ENCODE data around the gene REXO5.
"Not testable (repeated sequence)": the region's sequence is repeated elsewhere in the genome, so short reads cannot be mapped to it uniquely, and the experiment has no call there.

REXO5 gene

GRCh38 chr16:20806168-20807050 lies at the start of gene REXO5, which contains the start of gene ERI2:
Gene REXO5 (plus strand): TSS chr16:20806527. CDS start chr16:20806954, 427 bp downstream.
Gene ERI2 (minus strand): TSS chr16:20806472. CDS start chr16:20806430, 42 bp downstream.
- peak; percentile 66 for DNase-seq

DNA sequence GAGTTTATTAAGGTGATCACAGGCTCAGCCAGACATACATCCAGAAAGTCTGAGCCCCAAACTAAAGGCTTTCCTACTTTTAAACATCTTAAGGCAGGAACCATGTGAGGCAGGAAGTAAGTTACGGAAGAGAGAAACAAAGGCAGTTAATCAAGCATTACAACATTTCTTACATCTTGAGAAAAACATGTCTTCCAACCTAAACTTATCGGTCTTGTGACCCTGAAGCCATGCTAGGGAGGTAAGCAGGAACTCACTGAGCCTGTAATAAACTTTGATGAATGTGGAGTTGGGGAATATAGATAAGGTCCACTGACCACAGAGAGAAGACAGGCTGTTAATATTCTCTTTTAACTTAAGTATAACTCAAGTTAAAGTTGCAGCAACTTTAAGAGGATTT lies 46.0 kb upstream of the REXO5 start:
- DNase-seq = no peak

GRCh38 chr16:20761175-20761574 lies 45.2 kb upstream of the REXO5 start:
- no peak for DNase-seq

DNA sequence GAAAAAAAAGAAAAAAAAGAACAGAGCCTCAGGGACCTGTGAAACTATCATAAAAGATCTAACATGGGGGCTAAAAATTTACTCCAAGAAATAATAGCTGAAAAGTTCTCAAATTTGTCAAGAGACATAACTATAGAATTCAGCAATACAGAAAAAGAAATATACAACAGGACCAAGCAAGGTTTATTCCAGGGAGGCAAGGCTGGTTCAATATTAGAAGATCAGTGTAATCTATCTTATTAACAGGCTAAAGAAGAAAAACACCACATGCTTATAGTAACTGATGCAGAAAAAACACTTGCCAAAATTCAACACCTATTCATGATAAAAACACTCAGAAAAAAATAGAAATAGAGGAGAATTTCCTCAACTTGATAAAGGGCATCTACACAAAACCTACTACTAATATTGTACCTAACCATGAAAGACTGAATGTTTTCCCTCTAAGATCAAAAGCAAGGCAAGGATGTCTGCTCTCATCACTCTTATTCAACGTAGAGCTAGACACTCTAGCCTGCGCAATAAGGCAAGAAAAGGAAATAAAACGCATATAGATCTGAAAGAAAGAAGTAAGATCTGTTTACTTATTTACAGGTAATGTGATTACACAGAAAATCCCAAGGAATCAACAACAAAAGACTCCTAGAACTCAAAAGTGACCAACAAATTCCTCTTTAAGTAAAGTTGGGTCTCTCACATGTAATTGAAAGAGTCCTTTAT lies 43.8 kb upstream of the REXO5 start:
- DNase-seq = no peak

GRCh38 chr16:20763461-20764232 lies 42.7 kb upstream of the REXO5 start, which contains the start of gene ACSM3:
Gene ACSM3 (plus strand): TSS chr16:20764014. CDS start chr16:20770035, 6,021 bp downstream.
- DNase-seq = peak; percentile 57

- DNase-seq = not testable (repeated sequence)
Measured at GRCh38 chr16:20764448-20764847, 41.9 kb upstream of the REXO5 start.

- DNase-seq = no peak
Measured at GRCh38 chr16:20765732-20766131, 40.6 kb upstream of the REXO5 start.

GRCh38 chr16:20766294-20766693 lies 40.0 kb upstream of the REXO5 start:
- DNase-seq = no peak

DNA sequence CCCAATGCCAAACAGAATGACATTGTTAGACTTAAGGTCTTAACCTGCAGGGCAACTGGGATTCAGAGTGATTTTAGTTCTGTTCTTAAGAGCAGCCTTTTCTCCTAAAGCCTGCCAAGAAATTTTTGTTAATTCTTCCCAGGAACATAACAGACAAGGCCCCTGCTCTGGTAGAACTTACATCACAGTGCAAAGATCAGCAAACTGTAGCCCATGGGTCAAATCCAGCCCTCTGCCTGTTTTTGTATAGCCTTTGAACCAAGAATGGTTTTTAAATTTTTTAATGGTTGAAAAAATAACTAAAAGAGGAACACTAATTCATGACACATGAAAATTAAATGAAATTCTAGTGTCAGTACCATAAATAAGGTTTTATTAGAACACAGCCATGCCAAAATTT lies 38.8 kb upstream of the REXO5 start:
- DNase-seq = no peak

- no peak for DNase-seq
Measured at GRCh38 chr16:20768121-20768520, 38.2 kb upstream of the REXO5 start.

- no peak for DNase-seq
Measured at GRCh38 chr16:20768818-20769217, 37.5 kb upstream of the REXO5 start.

DNA sequence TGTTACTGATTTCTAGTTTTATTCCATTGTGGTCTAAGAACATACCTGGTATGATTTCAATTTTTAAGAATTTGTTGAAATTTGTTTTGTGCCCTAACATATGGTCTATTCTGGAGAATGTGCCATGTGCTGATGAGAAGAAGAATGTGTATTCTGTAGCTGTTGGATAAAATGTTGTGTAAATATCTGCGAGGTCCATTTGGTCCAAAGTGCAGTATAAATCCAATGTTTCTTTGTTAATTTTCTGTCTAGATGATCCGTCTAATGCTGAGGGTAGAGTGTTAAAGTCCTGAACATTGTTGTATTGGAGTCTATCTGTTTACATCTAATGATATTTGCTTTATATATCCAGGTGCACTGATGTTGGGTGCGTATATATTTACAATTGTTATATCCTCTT lies 32.6 kb upstream of the REXO5 start:
- no peak for DNase-seq

DNA sequence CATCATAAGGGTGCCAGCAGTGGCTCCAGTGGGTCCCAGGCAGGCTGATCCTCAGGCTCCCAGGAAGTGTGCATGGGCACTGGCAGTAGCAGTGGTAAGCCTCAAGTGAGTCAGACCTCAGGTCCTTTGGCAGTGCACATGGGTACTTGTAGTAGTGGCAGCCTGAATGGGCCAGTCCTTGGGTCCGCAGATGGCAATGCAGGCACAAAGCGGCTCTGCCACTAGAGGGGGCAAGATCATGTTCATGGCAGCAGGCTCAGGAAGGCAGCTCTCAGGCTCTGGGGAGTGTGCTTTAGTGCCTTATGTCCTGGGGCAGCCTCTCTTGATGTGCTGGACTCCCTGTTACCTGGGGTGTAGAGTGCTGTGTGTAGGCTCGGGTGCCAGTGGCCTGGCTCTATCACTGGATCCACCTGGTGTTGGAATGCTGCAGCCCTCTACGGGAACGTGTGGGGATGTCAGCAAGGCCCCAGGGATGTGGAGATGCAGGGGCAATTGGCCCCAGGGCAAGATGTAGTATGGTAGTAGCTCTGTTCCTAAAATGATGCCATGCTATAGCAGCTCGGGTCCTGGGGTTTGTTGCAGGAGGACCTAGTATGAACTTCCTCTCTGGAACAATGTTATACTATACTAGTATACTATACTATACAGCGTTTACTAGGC lies 31.5 kb upstream of the REXO5 start:
- peak; percentile 26 for DNase-seq

DNA sequence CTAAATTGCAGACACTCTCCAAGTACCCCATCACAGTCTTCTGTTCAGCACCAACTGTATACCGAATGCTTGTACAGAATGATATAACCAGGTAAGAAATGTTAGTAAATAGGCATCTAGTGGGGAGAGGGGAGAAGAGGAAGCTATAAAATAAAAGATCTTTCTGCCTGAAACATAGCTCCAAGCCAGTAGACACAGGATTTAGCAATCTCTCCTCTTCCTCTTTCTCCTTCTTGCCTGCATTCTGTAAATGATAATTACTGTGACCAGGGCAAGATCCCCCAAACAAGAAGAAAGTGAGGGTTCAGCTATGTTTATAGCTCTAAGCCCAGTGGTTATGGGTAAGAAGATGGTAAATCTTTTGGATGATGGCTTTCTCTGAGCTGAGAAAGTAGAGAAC lies 24.6 kb upstream of the REXO5 start:
- no peak for DNase-seq

DNA sequence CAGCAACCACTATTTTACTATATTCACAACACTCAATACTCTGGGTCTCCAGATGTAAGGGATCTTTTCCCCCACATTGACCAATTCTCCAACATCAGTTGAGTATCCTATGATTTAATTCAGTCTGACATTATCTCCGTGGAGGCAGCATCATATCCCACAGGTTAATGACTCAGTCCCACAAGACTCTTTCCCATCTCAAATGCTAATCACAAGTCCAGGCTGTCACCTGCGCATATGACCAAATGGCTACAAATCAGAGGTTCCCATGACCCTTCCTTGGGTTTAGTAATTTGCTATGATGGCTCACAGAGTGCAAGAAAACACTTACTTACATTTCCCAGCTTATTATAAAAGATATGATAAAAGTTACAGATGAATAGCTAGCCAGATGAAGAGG lies 23.9 kb upstream of the REXO5 start:
- no peak for DNase-seq

- no peak for DNase-seq
Measured at GRCh38 chr16:20784204-20784603, 22.1 kb upstream of the REXO5 start.

DNA sequence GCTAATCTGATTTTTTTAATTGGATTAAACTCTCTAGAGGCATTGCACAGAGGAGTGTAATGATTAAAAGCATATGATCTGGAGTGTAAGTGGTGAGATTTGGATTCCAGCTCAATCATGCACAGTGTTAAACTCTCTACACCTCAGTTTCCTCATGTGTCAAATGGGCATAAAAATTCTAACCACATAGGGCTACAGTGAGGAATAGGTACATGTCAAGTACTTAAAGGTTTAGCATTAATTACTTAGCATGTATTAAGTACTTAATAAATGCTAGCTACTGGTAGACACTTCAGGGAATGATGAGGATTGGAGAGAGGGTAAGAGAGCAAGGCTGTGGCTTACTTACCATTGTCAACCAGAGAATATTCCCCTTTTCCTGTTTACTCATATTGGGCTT lies 17.2 kb upstream of the REXO5 start:
- DNase-seq = no peak

DNA sequence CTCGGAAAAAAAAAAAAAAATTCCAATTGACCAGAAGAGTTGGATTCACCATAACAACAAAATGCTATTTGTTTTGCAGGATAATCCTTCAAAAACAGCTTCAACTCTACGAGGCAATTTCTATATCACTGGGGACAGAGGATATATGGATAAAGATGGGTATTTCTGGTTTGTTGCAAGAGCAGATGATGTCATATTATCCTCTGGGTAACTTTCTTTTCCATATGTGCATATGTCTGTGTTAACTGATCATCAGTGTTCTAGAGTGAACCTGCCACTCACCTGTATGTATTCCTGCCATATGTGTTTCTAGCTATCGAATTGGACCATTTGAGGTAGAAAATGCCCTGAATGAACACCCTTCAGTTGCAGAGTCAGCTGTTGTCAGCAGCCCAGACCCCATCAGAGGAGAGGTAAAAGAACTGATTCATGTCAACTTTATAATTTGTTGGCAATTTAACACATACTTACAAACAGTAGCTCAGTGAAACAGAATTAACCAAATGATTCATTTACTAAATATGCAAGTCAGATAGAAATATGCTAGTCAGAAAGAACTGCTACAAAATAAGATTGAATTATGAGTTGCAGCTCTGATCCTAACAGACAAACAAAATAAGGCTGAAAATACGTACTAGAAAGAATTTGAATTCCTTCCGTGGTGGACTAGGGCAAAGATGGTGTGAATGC lies 14.3 kb upstream of the REXO5 start:
- no peak for DNase-seq

DNA sequence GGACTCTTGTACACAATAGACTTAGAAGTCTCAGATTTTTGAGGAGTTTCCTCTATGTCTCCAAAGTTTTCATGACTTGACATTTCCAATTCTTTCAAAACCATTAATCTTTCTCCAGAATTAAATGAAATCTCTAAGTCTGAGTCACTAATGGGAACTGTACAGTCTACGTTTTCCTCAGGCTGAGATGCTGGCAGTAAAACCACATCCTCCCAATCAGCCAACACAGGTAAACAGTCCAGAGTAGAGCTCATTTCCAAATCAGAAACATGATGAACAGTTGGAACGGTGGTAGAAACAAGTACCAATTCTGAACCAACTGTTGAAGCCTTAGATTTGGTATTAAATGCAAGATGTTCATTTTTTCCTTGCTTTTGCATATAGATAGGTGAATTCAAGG lies 8.0 kb upstream of the REXO5 start:
- DNase-seq = no peak

GRCh38 chr16:20799599-20799998 lies 6.7 kb upstream of the REXO5 start:
- no peak for DNase-seq

DNA sequence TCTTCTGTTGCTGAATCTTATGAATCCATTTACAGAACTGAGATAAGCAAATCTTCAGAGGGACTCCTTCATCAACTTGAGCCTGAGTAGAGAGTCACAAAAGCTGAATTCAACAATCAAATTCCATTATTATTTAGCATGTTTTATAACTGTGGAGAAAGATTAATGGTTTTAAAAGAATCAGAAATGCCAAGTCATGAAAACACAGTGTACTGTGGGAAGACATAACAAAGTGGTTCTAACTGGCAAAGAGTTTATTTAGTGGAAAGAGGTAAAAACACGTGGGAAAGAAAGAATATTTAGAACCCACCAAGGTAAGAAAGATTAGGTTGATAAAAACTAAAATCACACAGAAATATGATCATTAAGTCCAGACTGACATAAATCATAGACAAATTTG lies 5.0 kb upstream of the REXO5 start:
- no peak for DNase-seq

DNA sequence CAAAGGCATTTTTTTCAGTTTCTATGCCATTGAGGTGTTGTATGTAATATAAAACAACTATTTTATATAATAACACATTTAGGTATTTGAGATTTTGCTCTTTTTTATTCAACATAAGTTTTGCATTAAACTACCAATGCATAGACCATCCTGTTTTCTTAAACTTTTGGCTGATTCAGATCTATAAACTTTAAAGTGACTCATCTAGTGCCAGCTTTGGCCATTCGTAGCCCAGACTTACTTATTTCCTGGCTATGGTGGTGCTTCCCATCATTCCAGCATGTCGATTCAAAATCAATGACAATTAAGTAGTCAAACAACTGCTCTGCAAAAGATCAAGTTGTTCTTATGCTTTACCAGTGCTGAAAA lies 3.2 kb upstream of the REXO5 start:
- no peak for DNase-seq
